ENCODE results near the gene ABLIM2.

ABLIM2 gene

DNA sequence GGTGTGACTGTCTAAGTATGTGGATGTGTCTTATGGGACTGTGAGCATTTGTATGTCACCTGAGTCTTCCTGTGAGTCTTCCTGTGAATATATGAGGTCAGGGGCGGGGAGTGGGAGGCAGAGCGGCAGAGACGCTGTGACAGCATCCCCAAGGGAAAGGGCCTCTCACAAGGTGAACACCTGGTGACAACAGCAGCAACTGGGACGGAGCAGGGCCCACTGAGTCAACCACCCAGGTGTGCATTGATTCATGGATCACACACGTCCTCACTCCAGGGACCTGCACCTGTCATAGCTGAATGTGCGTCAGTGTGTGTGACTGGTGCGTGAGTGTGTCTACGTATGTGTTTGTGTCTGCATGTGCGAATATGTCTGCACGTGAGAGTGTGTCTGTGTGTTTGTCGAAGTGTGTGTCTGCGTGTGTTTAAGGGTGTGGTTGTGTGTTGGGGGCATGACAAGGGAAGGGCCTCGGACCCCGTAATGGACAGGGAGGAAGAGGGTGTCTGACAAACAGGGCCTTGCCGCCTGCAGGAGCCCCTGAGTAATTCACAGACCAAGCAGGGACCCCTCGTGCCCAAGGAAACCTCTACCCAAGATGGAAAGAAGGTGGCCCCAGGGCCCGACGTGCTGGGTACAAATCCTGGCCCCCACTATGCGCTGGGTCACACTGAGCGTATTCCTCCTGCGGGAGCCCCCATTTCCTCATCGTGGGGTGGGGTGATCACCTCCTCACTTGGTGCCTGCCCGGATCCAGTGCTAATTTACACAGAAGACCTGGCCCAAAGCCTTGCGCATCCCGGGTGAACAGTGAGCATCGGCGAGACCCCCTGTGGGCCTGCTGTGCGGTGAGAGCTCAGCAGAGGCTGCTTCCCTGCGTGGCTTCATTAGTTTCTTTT is 76.7 kb downstream of the ABLIM2 start:
- no peak for DNase-seq

DNA sequence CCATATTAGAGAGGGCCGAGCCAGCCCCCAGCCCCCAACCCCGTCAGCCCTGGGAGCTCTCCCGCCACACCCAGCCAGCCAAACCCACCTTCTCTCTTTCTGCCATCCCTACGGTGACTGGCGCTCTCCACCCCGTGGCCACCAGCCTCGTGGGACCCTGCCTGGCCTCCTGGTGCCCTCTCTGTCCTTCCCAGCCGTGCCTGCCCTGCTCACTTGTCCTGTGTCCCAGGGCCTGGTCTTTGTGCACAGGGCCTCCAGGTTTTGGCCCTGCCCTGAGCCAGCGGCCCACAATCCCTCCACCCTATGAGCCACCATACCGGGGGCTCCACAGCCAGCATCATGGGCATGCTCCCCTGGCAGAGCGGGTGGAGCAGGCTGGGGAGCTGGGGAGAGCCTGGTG is 77.4 kb downstream of the ABLIM2 start:
- no peak for DNase-seq

DNA sequence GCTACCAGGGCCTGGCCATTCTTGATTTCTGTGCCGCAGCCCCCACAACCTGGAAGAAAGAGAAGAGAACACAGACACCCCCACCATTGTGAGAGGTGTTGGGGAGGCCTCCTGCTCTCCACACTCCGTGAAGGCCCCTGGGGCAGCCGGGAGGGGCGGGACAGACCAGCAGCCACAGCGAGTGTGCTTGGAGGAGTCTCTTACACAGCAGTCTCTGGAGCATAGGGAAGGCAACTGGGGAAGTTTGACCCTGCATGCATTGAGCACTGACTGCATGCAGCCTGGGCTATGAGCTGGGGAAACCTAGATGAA is 77.9 kb downstream of the ABLIM2 start:
- no peak for DNase-seq

DNA sequence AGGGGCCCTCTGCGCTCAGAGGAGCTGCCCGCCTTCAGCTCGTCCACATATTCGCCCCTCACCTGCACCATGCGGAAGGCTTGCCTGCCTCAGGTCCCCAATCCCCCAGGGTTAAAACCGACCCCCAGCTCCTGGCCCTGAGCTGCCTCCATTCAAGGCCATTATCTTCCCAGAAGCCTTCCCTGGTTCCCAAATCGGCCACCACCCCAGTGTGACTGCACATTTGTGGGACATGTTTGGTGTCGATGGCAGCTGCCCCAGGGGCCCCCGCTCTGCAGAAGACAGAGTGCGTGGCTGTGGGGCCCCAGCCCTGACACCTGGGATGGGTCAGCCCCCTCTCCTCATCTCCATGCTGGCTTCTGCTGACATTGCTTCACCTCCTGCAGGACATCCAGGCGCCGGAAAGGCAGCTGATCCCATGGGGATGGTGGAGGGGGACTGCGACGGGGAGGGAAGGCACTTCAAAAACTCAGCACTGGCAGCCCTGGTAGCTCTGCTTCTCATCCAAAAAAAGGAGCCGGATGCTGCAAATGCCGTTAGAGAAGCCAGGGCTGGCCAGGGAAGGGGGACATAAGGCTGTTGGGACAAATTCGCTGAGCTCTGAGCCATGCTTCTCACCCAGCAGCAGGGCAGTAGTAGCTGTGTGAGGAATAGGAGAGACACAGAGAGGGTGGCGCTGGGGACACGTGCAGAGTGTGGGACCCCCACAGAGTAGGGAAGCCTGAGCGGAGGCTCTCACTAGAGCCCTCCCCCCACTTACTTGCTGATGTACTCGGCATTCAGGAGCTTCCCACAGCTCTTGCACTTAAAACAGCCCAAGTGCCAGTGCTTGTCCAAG is 78.5 kb downstream of the ABLIM2 start:
- no peak for DNase-seq

DNA sequence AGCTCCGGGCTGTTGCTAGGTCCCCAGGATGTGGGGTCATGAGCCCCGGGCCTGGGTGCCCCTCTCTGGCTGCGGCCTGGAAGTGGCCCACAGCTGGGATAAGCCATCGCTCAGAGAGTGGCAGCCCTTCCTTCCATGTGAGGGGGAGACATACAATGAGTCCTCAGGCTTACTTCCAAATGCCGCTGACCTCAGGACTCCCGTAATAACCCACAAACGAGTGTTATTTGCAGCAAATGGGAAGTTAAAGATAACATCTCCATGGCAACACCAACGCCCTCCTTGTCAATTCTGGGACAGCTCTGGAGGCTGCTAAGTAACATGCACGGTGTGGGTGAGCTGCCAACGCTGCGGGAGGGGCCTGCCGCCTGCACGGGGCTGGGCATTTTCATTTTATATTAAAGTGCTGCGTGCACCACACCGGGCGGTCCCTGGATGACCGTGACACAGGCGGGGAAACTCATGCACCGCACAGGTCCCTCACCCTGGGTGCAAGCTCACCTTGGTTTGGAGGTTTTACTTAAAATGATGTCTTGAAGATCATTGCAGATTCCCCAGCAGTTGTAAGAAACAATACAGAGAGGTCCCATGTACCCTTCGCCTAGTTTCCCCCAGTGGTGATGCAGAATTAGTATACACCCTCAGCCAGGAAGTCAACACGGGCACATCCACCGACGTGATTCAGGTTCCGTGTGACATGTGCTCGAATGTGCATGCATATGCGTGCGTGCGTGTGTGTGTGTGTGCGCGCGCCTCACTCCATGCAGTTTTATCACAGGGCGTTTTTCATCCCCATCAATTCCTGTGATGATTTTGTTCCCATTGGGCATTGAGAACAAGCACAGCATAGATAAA is 79.4 kb downstream of the ABLIM2 start:
- no peak for DNase-seq

DNA sequence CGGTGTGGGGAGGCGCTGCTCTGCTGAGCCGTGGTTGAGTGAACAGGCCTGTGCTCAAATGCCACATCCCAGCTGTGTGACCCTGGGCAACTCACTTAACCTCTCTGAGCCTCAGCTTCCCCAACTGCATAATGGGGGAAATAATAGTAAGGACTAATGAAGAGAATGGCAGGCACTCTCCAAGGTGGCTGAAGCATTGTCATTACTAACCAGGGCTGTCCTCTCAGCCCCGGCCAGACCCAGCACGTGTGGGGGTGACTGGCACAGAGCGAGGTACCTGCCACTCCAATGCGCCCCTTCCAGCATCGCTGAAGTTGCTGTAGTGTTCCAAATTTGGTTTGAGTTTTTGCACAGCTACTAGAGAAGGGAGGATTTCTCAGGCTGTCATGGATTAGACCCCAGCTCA is 80.0 kb downstream of the ABLIM2 start:
- DNase-seq, result no peak

DNA sequence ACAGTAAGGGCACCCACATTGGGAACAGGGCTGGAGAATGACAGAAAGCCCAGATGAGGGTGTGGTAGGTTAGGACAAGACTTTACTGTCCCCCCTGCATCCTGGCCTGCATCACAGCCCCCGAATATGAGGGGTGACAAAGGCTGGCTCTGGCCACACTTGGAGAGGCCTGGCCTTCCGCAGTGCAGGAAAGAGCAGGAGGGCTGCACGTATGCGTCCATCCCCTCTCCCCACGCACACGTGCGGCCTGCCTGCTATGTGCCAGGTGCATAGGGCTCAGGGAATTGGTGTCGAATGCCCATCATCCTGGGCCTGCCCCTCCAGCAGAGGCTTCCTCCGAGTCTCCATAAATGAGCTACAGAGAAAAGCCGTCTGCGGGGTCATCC is 80.5 kb downstream of the ABLIM2 start:
- no peak for DNase-seq

DNA sequence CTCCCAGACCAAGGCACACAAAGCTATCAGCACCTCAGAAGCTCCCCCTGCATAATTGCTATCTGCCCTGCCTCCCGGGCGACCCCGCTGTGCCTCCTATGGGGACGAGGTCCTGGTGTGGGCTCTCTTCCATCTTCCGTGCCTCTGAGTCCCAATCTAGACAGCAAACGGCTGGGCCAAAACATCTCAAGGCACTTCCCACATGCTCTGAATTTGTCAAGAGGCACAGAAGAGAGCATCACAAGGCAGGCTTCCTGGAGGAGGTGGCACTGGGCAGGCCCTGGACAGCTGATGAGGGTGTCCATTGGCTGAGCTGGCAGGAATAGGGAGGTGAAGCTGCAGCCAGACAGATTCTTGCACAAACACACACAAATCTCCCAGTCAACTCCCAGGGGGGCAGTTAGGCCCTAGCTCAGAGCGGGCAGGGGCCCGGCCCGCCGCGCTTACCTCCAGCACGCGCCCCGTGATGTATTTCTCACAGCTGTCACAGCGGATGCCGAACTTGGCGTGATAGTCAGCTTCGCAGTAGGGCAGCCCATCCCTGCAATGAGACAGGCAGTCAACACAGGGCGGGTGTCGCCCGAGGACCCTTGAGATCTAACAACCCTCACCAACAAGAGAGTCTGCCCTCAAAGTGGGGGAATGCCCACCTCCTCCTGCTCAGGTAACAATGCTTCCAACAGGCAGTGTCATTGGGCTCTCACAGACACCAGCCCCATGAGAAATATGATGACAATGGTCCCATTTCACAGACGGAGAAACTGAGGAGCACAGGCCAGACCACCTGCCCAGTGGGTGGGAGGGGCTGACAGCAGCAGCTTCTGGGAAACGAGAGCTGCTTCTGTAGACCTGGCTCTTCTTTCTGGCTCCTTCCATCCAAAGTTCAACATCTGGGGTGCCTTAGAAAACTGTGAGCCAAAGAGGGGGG is 81.2 kb downstream of the ABLIM2 start:
- no peak for DNase-seq

DNA sequence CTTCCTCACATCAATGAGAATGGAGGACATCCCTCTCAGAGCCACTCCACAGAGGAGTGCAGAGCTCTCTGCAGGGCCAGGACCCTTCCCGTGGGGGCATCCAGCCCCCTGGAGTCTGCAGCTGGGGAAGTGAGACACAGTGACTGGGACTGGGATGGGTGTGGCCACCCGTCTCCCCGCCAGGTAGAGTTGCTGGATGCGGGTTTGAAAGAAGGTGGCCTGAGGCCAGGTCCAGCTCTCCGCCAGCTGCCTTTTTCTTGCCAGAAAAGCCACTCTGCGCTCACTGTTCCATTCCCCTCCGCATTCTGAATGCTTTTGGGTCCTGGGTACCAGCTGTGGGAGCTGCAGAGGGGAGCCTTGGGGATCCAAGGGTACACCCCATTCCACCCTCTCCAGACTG is 82.6 kb downstream of the ABLIM2 start:
- no peak for DNase-seq

DNA sequence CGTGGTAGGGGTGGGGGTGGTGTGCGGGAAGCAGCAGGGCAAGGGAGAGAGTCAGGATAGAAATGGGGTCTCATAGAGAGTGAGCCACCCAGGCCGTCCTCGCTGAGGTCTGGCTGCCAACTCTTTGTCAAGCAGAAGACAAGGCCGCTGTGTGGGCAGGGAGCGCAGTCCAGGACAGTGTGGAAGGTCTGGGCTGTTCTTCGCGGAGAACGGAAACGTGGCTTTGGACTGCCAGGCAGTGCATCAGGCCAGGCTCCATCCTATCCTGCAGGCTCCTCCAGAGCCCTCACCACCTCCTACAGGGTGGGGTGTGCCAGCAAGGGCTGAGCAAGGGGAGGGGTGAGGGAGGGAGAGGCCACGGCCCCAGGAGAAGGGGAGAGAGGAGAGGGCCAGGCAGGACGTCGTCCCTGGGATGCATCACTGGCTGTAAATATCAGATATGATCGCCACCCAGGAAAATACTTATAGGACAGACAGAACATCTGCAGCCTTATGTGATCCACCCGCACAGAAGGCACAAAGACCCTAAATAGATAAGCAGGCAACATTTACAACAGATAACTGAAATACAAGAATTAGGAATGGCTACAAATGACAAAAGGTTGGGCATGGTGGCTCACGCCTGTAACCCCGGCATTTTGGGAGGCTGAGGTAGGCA is 85.3 kb downstream of the ABLIM2 start:
- DNase-seq, result no peak

DNA sequence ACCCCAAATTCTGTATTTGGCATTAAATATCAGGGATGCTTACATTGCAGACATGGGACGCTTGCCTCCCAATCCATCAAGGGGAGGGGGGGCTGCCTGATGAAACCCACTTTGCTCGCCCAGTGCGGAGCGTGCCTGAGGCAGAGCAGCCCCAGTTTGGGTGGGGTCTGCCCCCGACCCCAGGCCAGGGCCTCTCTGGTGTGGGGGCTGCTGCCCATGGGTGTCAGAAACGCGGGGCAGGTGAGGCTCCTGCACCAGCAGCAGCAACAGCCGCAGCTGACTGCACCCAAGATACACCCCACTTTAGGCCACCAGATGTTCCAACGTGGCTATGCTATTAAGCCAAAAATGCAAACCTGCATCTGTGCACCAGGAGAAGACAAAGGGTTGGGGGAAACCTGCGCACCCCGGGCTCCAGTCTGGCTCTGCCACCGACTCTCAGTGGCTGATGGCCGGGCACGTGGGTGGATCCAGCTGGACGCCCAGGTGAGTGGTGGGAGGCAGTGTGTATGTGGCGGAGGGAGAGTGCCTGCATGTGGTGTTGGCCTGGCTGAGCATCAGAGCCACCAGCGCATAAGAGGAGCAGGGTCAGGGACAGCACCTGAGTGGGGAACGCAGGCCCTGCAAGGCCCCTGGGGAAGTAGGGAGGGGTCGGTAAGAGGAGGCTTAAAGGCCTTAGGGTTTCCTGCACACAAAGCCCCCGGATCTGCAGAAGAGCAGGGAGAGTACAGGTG is 86.2 kb downstream of the ABLIM2 start:
- DNase-seq, result no peak

DNA sequence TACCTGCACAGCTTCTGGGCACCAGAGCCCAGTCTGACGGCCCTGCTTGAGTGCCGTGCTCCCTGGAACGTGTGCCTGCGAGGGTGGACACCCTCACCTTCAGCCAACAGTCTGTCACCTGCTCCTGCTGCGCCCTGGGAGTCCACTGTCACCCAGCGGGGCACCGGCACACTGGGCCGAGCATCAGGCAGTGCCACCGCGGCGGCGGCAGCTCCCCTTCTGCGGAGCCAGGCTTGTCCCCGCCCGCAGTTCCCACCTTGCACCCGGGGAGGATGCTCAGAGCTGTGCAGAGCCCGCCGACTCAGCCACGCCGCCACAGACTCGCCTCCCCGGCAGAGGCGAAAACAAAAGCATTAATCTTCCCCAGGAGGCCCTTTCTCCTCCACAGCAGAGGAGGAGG is 86.8 kb downstream of the ABLIM2 start:
- DNase-seq, result no peak

DNA sequence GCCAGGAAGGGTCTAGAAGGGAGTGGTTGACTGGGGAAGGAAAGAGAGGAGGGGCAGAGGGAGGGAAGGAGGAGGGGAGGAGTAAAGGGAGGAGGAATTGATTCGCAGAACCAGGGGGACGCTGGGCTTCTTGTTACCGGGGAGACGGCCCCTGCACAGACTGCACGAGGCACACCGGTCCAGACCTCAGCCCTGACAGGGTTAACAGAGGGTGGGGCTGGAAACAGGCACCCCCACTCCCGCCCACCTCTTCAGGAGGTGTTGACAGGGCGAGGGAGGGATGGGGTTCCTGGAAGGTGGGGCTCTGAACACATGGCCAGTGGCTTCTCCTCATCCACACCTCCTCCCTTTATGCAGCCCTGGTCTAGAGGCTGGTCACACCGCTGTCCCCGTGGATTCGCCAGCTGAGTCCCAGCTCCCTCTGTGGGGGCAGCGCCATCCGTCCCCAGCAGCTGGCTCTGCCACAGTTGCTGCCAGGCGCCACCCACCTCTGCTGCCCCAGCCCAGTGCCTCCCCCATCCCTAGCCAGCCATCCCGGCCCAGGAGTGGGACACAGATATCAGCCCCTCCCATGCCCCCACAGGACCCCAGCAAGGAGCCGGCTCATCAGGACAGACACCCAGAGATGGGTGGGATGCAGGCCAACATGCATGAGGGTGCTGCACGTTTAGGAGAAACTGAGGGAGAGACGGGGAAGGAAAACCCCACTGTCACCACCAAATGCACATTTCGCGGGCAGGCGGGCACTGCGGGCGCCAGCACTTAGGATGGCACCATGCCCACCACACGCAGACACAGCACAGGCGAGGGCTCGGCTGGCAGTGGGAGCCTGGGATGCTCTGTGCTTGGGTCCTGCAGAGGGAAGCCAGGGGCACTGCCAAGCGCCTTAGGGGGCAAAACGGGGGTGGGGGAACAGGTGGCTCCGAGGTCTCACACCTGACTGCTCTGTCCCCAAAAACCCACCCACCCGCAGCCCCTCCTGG is 87.6 kb downstream of the ABLIM2 start:
- DNase-seq, result no peak

DNA sequence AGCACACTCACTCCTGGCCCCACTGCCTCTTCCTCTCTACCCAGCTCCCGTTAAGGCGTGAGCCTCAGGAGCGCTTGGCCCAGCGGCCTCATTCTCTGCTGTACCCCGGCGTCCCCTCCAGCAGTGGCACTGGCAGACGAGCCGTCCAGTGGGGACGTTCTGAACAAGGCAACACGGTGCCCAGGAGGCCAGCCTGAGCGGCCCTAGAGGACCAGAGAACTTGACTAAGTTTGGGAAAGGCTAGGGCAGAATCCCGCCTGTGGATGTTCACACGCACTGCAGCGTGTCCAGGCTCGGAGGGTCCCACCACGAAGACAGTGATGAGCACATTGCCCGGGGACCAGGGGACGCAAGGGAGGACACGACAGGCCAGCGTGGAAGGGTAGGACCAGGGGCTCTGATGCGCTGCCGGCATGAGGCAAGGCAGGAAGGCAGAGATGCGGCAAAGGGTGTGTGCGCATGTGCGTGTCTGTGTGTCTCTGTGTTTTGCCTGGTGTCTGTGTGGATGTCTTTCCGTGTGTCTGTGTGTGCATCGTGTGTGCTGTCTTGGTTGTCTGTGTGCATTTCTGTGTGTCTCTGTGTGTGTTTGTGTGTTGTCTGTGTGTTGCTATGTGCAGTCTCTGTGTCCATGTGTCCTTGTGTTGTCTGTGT is 89.4 kb downstream of the ABLIM2 start:
- no peak for DNase-seq

DNA sequence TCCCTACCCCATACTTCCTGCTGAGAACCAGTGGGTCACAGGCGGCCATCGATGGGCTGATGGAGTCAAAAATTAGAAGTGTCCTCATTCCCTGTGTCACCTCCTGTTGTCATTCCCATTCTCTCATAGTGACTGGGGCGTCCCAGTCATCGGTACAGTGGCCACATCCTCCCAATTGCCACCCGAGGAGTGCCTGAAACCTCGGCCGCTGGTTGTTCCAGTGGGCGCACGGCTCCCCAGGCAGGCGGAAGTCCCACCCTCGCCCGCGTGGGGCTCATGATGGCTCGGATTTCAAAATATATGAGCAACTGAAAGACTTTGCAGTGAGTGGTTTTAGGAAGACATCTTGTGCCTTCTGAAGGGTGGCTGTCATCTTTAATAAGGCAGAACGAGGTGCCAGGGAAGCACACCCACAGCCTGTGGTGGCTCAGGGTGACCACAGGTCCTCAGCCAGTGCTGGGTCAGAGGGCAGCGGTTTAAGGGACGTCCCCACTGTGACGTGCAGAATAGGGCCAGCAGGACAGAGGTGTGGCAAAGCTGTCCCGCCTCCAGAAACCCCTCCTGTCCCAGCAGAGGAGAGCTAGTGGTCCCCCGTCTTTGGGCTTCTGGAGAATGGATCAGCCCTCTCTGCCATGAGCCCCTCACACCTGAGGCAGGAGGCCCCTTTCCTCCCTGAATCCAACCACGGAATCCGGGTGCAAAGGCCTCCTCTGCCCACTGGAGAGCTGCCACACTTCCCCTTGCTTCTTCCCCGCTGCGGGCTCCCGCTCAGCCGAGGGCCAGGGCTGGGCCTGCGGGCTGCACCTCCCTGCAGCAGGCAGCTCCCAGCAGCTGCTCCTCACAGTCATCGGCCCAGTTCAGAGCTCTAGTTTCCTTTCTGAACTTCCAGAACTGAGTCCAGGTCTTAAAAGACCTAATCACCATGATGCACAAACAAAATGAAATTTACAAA is 90.4 kb downstream of the ABLIM2 start:
- DNase-seq, result no peak

DNA sequence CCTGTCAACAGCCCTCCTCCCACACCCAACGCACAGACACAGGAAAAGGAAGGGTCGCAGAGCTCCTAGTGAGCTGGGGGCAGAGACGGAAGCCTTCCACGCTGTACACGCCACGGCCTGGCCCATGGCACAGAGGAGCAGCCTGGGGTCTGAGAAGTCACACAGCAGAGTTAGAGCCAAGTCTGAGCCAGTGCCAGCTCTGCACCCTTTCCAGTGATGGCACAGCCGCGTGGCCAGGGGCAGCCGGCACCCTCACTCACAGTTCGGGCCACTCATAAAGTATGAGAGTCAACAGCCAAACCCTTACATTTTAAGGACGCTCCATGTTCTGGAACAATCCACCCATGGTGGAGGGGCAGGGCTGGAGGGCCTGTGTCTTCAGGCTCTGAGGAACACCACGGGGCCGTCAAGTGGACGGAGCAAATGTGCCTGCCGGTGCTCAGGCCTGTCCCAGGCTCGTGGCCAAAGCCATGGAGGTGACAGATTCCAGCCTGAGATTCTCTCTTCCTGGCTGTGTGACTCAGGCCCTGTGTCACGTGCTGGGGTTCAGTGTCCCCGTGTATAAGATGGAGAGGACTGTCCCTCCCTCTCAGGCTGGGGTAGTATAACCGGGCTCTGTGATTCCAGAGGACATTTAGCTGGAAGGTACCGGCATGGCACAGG is 91.2 kb downstream of the ABLIM2 start:
- no peak for DNase-seq

DNA sequence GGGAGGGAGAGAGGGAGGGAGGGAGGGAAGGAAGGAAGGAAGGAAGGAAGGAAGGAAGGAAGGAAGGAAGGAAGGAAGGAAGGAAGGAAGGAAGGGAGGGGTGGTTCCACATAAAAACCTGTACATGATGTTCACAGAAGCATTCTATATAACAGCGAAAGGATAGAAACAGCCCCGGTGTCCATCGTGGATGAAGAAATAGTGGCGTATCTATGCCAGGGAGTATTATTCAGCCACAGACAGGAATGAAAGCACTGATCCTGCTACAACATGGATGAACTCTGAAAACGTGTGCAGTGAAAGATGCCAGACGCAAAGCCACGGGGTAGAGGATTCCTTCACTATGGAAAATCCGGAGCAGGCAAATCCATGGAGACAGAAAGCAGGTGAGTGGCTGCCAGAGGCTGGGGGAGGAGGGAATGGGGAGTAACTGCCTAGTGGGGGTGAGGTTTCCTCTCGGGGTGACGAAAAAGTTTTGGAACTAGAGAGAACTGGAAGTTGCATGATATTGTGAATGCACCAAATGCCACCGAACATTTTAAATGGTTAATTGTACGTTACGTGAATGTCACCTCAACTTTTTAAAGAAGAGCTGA is 92.2 kb downstream of the ABLIM2 start:
- no peak for DNase-seq

All from NCI-H446 treated with DMSO at 0.1 percent for 48 hours (cell line).